NCI-H1092 treated with DMSO at 0.1 percent for 48 hours (cell line): ENCODE data around the gene EID1.
"Not testable (repeated sequence)": the region's sequence is repeated elsewhere in the genome, so short reads cannot be mapped to it uniquely, and the experiment has no call there.

Experiments used
- DNase-seq: peaks from one replicate; lab custom pipeline; 2025; lab: John Stamatoyannopoulos, UW

EID1 gene

GRCh38 chr15:48877630-48878595, at the start of gene EID1:
TSS of gene EID1 (plus strand) at chr15:48878134. CDS start at chr15:48878177, 43 bp downstream.
- peak; percentile 82 for DNase-seq

GRCh38 chr15:48828471-48828870, 49.5 kb upstream of the EID1 start:
- DNase-seq: no peak

- DNase-seq: no peak
Observed at GRCh38 chr15:48828906-48829305, 49.0 kb upstream of the EID1 start.

- DNase-seq: no peak
Observed at GRCh38 chr15:48832648-48833047, 45.3 kb upstream of the EID1 start.

- DNase-seq: no peak
Observed at GRCh38 chr15:48833526-48834239, 44.3 kb upstream of the EID1 start.

- DNase-seq: no peak
Observed at GRCh38 chr15:48834756-48835155, 43.2 kb upstream of the EID1 start.

- DNase-seq: no peak
Observed at GRCh38 chr15:48842501-48842900, 35.4 kb upstream of the EID1 start.

- no peak for DNase-seq
Observed at GRCh38 chr15:48845123-48845522, 32.8 kb upstream of the EID1 start.

GRCh38 chr15:48850648-48851047, 27.3 kb upstream of the EID1 start:
- no peak for DNase-seq

- no peak for DNase-seq
Observed at GRCh38 chr15:48851956-48852355, 26.0 kb upstream of the EID1 start.

- not testable (repeated sequence) for DNase-seq
Observed at GRCh38 chr15:48854434-48854833, 23.5 kb upstream of the EID1 start.

- DNase-seq: no peak
Observed at GRCh38 chr15:48855501-48856440, 22.2 kb upstream of the EID1 start.

GRCh38 chr15:48856942-48857341, 21.0 kb upstream of the EID1 start:
- DNase-seq: no peak

- no peak for DNase-seq
Observed at GRCh38 chr15:48858401-48858800, 19.5 kb upstream of the EID1 start.

GRCh38 chr15:48859426-48859825, 18.5 kb upstream of the EID1 start:
- DNase-seq: no peak

GRCh38 chr15:48861813-48862431, 16.0 kb upstream of the EID1 start:
- peak; percentile 61 for DNase-seq

GRCh38 chr15:48862705-48863104, 15.2 kb upstream of the EID1 start:
- DNase-seq: no peak

- no peak for DNase-seq
Observed at GRCh38 chr15:48865370-48866079, 12.4 kb upstream of the EID1 start.

GRCh38 chr15:48866141-48866563, 11.8 kb upstream of the EID1 start:
- DNase-seq: no peak

GRCh38 chr15:48868023-48868422, 9.9 kb upstream of the EID1 start:
- DNase-seq: no peak

- DNase-seq: no peak
Observed at GRCh38 chr15:48868536-48868935, 9.4 kb upstream of the EID1 start.
